Endothelial cell of umbilical vein (primary cell): Measurements from ENCODE around the gene MAP3K1. TPM values are rescaled to one million over a fixed set of nuclear protein-coding genes. Genes with fewer than 3 reads are reported as not detected.

ENCODE experiments used
- BruUV-seq: library from RNA; stranded (reverse); fragments of 400-500 nt; replicated peaks from 2 replicates; lab custom pipeline; 2021; lab: Mats Ljungman, UMichigan
- CTCF ChIA-PET: fragments of 300-600, 350-600 bp; sonication (Branson Sonifier 250); formaldehyde crosslinking; loops from one replicate; lab custom pipeline; 2021; ENCODE audit warnings: antibody characterized with exemption, inconsistent platforms; lab: Charles Lee
- POLR2A ChIA-PET: fragments of 300-600, 350-600 bp; sonication (Branson Sonifier 250); formaldehyde crosslinking; loops from one replicate; lab custom pipeline; 2021; ENCODE audit warnings: antibody characterized with exemption, inconsistent platforms; lab: Charles Lee
- DNase-seq: peaks from one replicate; pipeline ENCODE4 v3.0.0-alpha.2; 2011; ENCODE audit warnings: low read depth, low spot score
- FAIRE-seq: peaks from 2 replicates; lab custom pipeline; 2011; peaks lifted over from hg19 to GRCh38; lab: Jason Lieb, UNC
- H2AFZ ChIP-seq: 2 replicates; pipeline ENCODE4 v1.6.0; 2012; ENCODE audit warnings: low read depth, low read length, control low read depth, inconsistent platforms
- H3K27ac ChIP-seq: 2 replicates; pipeline ENCODE4 v1.5.1; 2011; ENCODE audit warnings: low read depth, mild to moderate bottlenecking, control low read depth, low read length, moderate library complexity; ENCODE audit not compliant: insufficient read depth
- H3K27me3 ChIP-seq, 2 experiments: 2 replicates each; pipeline versions ENCODE4 v1.6.0 to v1.6.1; 2011; ENCODE audit warnings: low read length in 2 of 2, mixed read lengths in 1 of 2; ENCODE audit not compliant: control insufficient read depth in 2 of 2, insufficient read depth in 2 of 2
- H3K36me3 ChIP-seq, 2 experiments: 2 replicates in 1 of 2; 3 replicates in 1 of 2; pipeline ENCODE4 v1.5.1; 2011; ENCODE audit warnings: low read length in 2 of 2, mild to moderate bottlenecking in 1 of 2, moderate library complexity in 1 of 2; ENCODE audit not compliant: control insufficient read depth in 2 of 2, insufficient read depth in 2 of 2; ENCODE audit errors: extremely low read depth in 1 of 2
- H3K4me1 ChIP-seq: 3 replicates; pipeline ENCODE4 v1.5.1; 2011; ENCODE audit warnings: mild to moderate bottlenecking, low read length; ENCODE audit not compliant: control insufficient read depth, insufficient read depth; ENCODE audit errors: extremely low read depth
- H3K4me2 ChIP-seq: 2 replicates; pipeline ENCODE4 v1.6.1; 2011; ENCODE audit warnings: low read length, control low read depth, mixed read lengths; ENCODE audit not compliant: insufficient read depth
- H3K4me3 ChIP-seq, 3 experiments: fragments of 200-600 bp in 1 of 3; sonication (generic), shearing (Covaris generic) in 1 of 3; replicated peaks in 1 of 3; 2 replicates each; pipeline ENCODE4 v1.5.1; 2011 to 2016; ENCODE audit warnings: control low read depth in 3 of 3, low read length in 3 of 3, mild to moderate bottlenecking in 2 of 3, inconsistent platforms in 1 of 3, low read depth in 1 of 3, moderate library complexity in 1 of 3; ENCODE audit not compliant: insufficient read depth in 1 of 3
- H3K79me2 ChIP-seq: 2 replicates; pipeline ENCODE4 v1.6.0; 2012; ENCODE audit warnings: low read length, inconsistent platforms; ENCODE audit not compliant: control insufficient read depth, insufficient read depth
- H3K9ac ChIP-seq: replicated peaks from 2 replicates; pipeline ENCODE3; 2011; ENCODE audit warnings: low read length, control low read depth; ENCODE audit not compliant: insufficient read depth; ENCODE audit errors: extremely low read depth
- H3K9me1 ChIP-seq: replicated peaks from 3 replicates; pipeline ENCODE4 v1.6.0; 2011; ENCODE audit warnings: mild to moderate bottlenecking, low read length; ENCODE audit not compliant: control insufficient read depth, insufficient read depth; ENCODE audit errors: extremely low read depth
- H3K9me3 ChIP-seq: replicated peaks from 2 replicates; pipeline ENCODE4 v1.5.1; 2012; ENCODE audit warnings: low read length, inconsistent platforms; ENCODE audit not compliant: control insufficient read depth, insufficient read depth
- H4K20me1 ChIP-seq: replicated peaks from 2 replicates; pipeline ENCODE3; 2011; ENCODE audit warnings: mild to moderate bottlenecking, low read length; ENCODE audit not compliant: control insufficient read depth, insufficient read depth; ENCODE audit errors: extremely low read depth
- JUN ChIP-seq: IDR thresholded peaks from 2 replicates; pipeline ENCODE4 v1.6.1; 2011; ENCODE audit warnings: borderline replicate concordance, low read depth; ENCODE audit not compliant: insufficient read length, insufficient read depth
- POLR2A ChIP-seq: IDR thresholded peaks from 2 replicates; pipeline ENCODE4 v1.6.1; 2012; ENCODE audit warnings: low read depth, mild to moderate bottlenecking, control low read depth, low read length
- POLR2AphosphoS5 ChIP-seq: IDR thresholded peaks from 2 replicates; pipeline ENCODE4 v1.6.1; 2012; ENCODE audit warnings: low read depth, mild to moderate bottlenecking, control low read depth, low read length, moderate library complexity; ENCODE audit not compliant: insufficient read depth
- dilution Hi-C: fragments of 300-500 bp; cut with MboI; formaldehyde crosslinking; loops from one replicate; pipeline ENCODE4 v1.15.0; 2019; ENCODE audit warnings: low sequenced_read_pairs; ENCODE audit not compliant: extremely low pct_ligation_motif_present
- intact Hi-C: fragments of 100-400 bp; cut with micrococcal nuclease; formaldehyde crosslinking; loops from one replicate; pipeline ENCODE4 v1.10.0; 2022
- polyA plus RNA-seq, 4 experiments: library from polyadenylated mRNA; depleted of rRNA in 3 of 4; stranded (reverse) in 3 of 4; unstranded in 1 of 4; fragments of >200 nt; gene quantifications; 2 replicates each; pipeline versions ENCODE4 v1.2.1 to v1.2.3, GENCODE V29; 2011 to 2012; ENCODE audit warnings: missing spikeins in 1 of 4
- total RNA-seq: library from RNA; stranded (reverse); gene quantifications from 2 replicates; pipeline ENCODE4 v1.2.3, GENCODE V29; 2021
- TF ChIP-seq, protein P1 (sequence below): IDR thresholded peaks from 2 replicates; pipeline ENCODE4 v1.6.1; 2011; ENCODE audit not compliant: insufficient read depth, insufficient read length

The MAP3K1 gene
- total and polyA plus RNA-seq, 2 donors (not counting 3 experiments of a cell fraction or from before 2014, with no cell fraction given), result 5.7 to 14.4 TPM

DNA sequence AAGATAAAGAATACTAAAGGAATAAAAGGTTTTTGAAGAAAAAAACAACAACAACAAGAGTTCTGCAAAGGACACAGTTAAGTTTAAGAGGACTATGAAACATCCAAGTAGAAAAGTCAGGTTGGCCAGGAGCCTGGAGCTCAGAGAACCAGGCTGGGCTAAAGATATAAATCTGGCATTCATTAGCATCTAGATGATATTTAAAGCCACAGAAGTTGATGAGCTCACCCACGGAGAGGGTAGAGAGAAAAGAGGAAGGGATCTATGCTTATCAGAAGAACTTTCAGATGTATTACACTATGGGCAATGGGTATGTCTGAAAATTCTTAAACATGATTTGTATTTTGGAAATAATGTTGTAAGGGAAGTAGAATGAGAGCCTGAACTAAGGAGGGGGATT is 126.6 kb downstream of the MAP3K1 start:
- Histone ChIP-seq H3K9ac (no peak overlapping the region), H3K4me2 (no peak overlapping the region), H3K4me3 (no peak overlapping the region), H3K9me1 (no peaks in the 10 kb centered on the region), H3K27ac (no peak overlapping the region), H3K36me3 (peaks cover 12 to 28% of the 10 kb centered on the region in 2 experiments), H3K4me1 (no peaks in the 10 kb centered on the region), H4K20me1 (no peaks in the 10 kb centered on the region), H2AFZ (no peak overlapping the region), H3K9me3 (no peaks in the 10 kb centered on the region), H3K79me2 (no peaks in the 10 kb centered on the region), H3K27me3 (no peaks in the 10 kb centered on the region)
- FAIRE-seq (no peak), DNase-seq (no peak)
- ChIA-PET POLR2A (no interaction called here), CTCF (no interaction called here)
- intact Hi-C loops (no loop called here), dilution Hi-C loops (no loop called here)
- TF ChIP-seq JUN (no peak), POLR2AphosphoS5 (no peak), POLR2A (no peak)
- TF ChIP-seq, protein P1, sequence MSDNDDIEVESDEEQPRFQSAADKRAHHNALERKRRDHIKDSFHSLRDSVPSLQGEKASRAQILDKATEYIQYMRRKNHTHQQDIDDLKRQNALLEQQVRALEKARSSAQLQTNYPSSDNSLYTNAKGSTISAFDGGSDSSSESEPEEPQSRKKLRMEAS, result no peak
- BruUV-seq, result no TSS peak

Other genes starting within 250 kb of the MAP3K1 start
- 3.6 and 7.1 TPM in 2 replicates for gene SETD9, start 94.0 kb downstream of the MAP3K1 start, total RNA-seq
- 7.1 and 7.9 TPM in 2 replicates for gene SETD9, start 94.0 kb downstream of the MAP3K1 start, polyA plus RNA-seq
- gene MIER3, start 136.6 kb downstream of the MAP3K1 start, total RNA-seq, result 20.5 and 21.9 TPM in 2 replicates
- gene MIER3, start 136.6 kb downstream of the MAP3K1 start, polyA plus RNA-seq, result 6.5 and 6.6 TPM in 2 replicates